Epithelial cell of esophagus (primary cell): Measurements from ENCODE around the gene ASPHD1.

Source experiments
- DNase-seq: peaks from one replicate; pipeline ENCODE4 v3.0.0; 2010; ENCODE audit warnings: low read depth
- H3K4me3 ChIP-seq: 2 replicates; pipeline ENCODE4 v1.5.1; 2011; ENCODE audit warnings: mild to moderate bottlenecking, low read length, control low read depth
- TF ChIP-seq, protein P1 (sequence below): IDR thresholded peaks from 2 replicates; pipeline ENCODE4 v1.5.1; 2011; ENCODE audit warnings: low read depth, mild to moderate bottlenecking, low read length, control low read depth, inconsistent platforms; ENCODE audit not compliant: insufficient read depth; ENCODE audit errors: missing control alignments

Gene ASPHD1

DNA sequence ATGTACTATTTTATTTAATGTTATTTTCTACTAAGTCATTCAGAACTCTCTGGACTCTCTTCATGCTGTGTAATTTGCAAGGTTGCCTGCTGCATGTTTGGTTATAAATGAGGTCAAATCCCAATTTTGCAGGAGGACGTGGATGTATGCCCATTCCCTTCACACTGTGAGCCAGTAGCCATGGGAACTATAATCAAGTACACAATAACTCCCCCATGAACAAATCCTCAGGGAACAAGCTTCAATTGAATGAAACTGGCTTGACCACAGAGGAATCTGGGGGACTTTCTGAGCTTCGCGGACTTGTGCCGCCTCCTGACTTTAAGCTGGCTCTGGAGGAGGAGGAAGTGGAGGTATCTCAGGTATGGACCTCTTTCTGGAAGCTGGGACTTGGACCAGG is 40.4 kb downstream of the ASPHD1 start:
- no peak overlapping the region for H3K4me3 ChIP-seq
- TF ChIP-seq, protein P1, sequence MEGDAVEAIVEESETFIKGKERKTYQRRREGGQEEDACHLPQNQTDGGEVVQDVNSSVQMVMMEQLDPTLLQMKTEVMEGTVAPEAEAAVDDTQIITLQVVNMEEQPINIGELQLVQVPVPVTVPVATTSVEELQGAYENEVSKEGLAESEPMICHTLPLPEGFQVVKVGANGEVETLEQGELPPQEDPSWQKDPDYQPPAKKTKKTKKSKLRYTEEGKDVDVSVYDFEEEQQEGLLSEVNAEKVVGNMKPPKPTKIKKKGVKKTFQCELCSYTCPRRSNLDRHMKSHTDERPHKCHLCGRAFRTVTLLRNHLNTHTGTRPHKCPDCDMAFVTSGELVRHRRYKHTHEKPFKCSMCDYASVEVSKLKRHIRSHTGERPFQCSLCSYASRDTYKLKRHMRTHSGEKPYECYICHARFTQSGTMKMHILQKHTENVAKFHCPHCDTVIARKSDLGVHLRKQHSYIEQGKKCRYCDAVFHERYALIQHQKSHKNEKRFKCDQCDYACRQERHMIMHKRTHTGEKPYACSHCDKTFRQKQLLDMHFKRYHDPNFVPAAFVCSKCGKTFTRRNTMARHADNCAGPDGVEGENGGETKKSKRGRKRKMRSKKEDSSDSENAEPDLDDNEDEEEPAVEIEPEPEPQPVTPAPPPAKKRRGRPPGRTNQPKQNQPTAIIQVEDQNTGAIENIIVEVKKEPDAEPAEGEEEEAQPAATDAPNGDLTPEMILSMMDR: no peak
- DNase-seq: no peak

DNA sequence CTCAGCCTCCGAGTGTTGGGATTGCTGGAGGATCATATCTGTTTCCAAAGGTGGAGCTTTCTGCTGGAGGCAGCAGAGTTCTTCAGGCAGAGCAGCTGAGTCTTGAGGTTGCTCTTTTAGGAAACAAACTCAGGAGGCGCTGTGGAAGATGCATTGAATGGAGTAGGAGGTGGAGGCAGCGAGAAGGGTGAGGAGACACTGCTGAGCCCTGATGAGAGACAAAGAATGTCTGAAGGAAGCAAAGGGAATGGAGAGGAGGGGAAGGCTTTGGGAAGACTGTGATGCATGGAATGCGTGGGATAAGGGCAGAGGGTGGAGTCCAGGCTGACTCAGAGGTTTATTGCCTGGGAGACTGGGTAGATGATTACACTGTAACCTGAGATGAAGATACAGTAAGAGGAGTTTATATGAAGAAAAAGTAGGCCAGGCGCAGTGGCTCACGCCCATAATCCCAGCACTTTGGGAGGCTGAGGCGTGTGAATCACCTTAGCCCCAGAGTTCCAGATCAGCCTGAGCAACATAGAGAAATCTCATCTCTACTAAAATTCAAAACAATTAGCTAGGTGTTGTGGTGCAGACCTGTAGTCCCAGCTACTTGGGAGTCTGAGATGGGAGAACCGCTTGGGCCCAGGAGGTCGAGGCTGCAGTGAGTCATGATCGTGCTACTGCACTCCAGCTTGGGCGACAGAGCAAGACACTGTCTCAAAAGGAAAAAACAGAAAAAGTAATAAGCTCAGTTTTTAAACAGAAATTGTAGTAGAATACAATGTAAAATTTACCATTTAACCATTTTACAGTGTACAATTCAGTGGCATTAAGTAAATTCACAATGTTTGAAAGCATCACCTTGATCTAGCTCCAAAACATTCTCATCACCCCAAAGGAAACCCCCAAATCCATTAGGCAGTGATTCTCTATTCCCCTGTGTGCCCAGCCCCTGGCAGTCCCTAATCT is 43.8 kb downstream of the ASPHD1 start:
- H3K4me3 ChIP-seq: no peak overlapping the region
- DNase-seq: peak; percentile 98
- TF ChIP-seq, protein P1: peak; percentile 35

DNA sequence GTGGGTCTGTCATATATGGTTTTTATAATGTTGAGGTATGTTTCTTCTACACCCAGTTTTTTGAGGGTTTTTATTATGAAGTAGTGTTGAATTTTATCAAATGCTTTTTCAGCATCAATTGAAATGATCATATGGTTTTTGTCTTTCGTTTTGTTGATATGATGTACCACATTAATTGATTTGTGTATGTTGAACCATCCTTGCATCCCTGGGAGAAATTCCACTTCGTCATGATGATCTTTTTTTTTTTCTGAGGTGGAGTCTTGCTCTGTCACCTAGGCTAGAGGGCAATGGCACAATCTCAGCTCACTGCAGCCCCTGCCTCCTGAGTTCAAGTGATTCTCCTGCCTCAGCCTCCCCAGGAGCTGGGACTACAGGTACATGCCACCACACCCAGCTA is 47.6 kb downstream of the ASPHD1 start:
- TF ChIP-seq, protein P1: no peak
- DNase-seq: no peak
- H3K4me3 ChIP-seq: no peak overlapping the region

DNA sequence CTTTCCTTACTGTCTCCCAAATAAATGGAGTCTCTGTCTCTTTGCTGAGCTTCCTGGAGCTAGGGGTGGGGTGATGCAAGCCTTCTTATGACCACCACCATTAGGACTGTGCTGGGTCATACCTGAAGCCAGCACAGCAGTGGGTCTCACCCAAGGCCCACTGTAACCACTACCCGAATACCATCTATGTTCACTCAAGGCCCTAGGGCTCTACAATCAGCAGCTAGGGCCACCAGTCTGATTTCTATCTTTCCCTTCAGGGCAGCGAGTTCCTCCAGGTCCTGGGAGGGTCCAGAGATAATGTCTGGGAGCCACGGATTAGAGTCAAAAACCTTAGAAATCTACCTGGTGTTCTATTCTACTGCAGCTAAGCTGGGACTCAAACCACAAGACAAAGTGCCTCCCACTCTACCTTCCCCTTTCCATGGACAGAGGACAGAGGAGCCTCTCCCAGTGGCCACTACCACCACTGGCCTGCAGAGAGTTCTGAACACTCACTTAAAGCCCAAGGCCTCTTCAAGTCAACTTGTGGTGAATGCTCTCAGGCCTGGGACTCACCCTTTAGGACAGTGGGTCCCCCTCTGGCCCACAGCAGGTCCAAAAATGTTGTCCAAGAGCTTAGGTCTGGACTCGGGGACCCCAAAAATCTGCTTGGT is 50.6 kb downstream of the ASPHD1 start:
- H3K4me3 ChIP-seq: no peak overlapping the region
- TF ChIP-seq, protein P1: no peak
- DNase-seq: no peak

DNA sequence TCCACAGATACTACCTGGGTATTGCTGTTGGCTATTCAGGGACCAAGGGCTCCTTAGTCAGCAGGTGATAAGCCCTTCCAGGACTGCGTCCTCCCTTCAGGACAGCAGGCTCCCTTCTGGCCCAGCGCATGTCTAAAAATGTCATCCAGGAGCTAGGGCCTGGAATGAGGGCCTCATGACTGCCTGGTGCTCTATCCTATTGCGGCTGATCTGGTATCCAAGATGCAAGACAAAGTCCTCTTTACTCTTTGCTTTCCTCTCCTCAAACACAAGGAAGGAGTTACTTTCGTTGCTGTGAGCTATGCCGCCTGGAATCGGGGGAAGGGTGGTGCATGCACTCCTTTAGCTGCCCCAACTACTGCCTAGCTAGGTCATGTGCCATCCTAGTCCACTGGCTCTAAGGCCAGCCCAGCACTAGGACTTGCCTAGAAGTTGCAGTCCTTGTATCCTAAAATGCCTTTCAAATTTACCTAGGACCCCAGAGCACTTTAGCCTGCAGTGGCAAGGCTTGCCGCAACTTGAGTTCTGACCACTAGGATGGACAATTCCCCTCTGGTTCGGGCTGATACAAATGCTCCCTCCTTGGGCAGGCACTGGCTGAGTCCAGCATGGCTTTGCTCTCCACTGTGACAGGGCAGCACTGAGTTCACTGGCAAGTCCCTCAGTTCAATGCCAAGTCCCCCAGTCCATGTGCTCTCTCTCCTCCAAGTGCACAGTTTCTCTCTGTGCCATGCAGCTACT is 51.5 kb downstream of the ASPHD1 start:
- DNase-seq: no peak
- TF ChIP-seq, protein P1: no peak
- H3K4me3 ChIP-seq: no peak overlapping the region
